ENCODE measurements around the gene OPN3.

DNA sequence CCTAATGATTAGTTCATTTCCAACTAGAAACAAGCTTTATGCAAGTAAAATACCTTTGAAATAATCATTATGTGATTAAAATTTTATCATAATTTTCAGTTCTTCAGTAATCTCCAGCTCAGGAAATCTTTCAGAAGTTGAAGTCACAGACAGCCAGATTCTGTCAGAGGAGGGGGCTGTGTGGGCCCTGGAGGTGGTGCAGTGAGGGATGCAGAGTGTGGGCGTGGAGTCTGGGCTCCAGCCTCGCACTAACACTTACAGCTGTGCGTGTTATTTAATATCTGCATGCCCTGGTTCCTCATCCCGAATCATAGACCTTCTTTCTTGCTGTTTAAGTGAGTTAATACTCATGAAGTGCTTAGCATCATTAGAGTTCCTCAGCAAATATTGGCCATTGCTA, 35.8 kb upstream of the OPN3 start:
- TF ChIP-seq, protein P1, sequence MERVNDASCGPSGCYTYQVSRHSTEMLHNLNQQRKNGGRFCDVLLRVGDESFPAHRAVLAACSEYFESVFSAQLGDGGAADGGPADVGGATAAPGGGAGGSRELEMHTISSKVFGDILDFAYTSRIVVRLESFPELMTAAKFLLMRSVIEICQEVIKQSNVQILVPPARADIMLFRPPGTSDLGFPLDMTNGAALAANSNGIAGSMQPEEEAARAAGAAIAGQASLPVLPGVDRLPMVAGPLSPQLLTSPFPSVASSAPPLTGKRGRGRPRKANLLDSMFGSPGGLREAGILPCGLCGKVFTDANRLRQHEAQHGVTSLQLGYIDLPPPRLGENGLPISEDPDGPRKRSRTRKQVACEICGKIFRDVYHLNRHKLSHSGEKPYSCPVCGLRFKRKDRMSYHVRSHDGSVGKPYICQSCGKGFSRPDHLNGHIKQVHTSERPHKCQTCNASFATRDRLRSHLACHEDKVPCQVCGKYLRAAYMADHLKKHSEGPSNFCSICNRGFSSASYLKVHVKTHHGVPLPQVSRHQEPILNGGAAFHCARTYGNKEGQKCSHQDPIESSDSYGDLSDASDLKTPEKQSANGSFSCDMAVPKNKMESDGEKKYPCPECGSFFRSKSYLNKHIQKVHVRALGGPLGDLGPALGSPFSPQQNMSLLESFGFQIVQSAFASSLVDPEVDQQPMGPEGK (tag by site-specific recombination; IDR thresholded peaks at IDR 0.05): no peak
- TF ChIP-seq, protein P2, sequence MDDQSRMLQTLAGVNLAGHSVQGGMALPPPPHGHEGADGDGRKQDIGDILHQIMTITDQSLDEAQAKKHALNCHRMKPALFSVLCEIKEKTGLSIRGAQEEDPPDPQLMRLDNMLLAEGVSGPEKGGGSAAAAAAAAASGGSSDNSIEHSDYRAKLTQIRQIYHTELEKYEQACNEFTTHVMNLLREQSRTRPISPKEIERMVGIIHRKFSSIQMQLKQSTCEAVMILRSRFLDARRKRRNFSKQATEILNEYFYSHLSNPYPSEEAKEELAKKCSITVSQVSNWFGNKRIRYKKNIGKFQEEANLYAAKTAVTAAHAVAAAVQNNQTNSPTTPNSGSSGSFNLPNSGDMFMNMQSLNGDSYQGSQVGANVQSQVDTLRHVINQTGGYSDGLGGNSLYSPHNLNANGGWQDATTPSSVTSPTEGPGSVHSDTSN (CRISPR knock-in tag; IDR thresholded peaks at IDR 0.05): no peak
- TF ChIP-seq ZNF311 (tag by site-specific recombination; IDR thresholded peaks at IDR 0.05; ENCODE audit: borderline replicate concordance) (no peak), ZNF561 (tag by site-specific recombination; IDR thresholded peaks at IDR 0.05; ENCODE audit: borderline replicate concordance) (no peak), ZNF776 (tag by site-specific recombination; IDR thresholded peaks at IDR 0.05; ENCODE audit: borderline replicate concordance) (no peak), ZNF24 (tag by site-specific recombination; IDR thresholded peaks at IDR 0.05) (no peak), ZNF121 (tag by site-specific recombination; IDR thresholded peaks at IDR 0.05) (no peak), ZNF785 (tag by site-specific recombination; IDR thresholded peaks at IDR 0.05) (no peak), ZNF157 (tag by site-specific recombination; IDR thresholded peaks at IDR 0.05) (no peak)
- TF ChIP-seq, protein P3, sequence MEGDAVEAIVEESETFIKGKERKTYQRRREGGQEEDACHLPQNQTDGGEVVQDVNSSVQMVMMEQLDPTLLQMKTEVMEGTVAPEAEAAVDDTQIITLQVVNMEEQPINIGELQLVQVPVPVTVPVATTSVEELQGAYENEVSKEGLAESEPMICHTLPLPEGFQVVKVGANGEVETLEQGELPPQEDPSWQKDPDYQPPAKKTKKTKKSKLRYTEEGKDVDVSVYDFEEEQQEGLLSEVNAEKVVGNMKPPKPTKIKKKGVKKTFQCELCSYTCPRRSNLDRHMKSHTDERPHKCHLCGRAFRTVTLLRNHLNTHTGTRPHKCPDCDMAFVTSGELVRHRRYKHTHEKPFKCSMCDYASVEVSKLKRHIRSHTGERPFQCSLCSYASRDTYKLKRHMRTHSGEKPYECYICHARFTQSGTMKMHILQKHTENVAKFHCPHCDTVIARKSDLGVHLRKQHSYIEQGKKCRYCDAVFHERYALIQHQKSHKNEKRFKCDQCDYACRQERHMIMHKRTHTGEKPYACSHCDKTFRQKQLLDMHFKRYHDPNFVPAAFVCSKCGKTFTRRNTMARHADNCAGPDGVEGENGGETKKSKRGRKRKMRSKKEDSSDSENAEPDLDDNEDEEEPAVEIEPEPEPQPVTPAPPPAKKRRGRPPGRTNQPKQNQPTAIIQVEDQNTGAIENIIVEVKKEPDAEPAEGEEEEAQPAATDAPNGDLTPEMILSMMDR (tag by site-specific recombination; IDR thresholded peaks at IDR 0.05): no peak

Measured in HEK293 (cell line).